HCT116 (cell line): ENCODE results near the gene SLC25A21. TPM values are rescaled to one million over a fixed set of nuclear protein-coding genes. Genes with fewer than 3 reads are reported as not detected.

Source experiments
- ATAC-seq: fragments of 200-7000 bp; cut with Tn5 transposase; 2 replicates; pipeline ENCODE4 v1.9.1; 2020; ENCODE audit warnings: mild to moderate bottlenecking, moderate library complexity
- BruUV-seq: library from RNA; stranded (reverse); fragments of 400-500 nt; replicated peaks from 2 replicates; lab custom pipeline; 2021; lab: Mats Ljungman, UMichigan
- CTCF ChIA-PET: fragments of 300-600 bp; sonication (Branson Sonifier 250); formaldehyde crosslinking; loops from one replicate; lab custom pipeline; 2021; ENCODE audit warnings: antibody characterized with exemption; lab: Charles Lee
- POLR2A ChIA-PET: fragments of 300-600, 350-600 bp; sonication (Branson Sonifier 250); formaldehyde crosslinking; loops from one replicate; lab custom pipeline; 2021; ENCODE audit warnings: antibody characterized with exemption; lab: Charles Lee
- RAD21 ChIA-PET, 2 experiments: fragments of 300-600 bp; sonication (Branson Sonifier 250); formaldehyde crosslinking; loops; one replicate each; lab custom pipeline; 2023; ENCODE audit warnings: low total read pairs in 2 of 2; ENCODE audit not compliant: uncharacterized antibody in 2 of 2, unreplicated experiment in 2 of 2, low non-redundant PET in 1 of 2; lab: Charles Lee
- DNase-seq: peaks from one replicate; pipeline ENCODE4 v3.0.0-alpha.2; 2010; ENCODE audit warnings: low read depth, low spot score
- H2AFZ ChIP-seq: fragments of 200-600 bp; shearing (Covaris generic), sonication (generic); 2 replicates; pipeline ENCODE4 v1.6.1; 2017; ENCODE audit warnings: low read depth, mixed run types, mixed read lengths, antibody characterized with exemption, low read length; ENCODE audit not compliant: poor library complexity, severe bottlenecking
- H3K27ac ChIP-seq: 2 replicates; pipeline ENCODE4 v1.5.1; 2012; ENCODE audit warnings: low read depth, low read length
- H3K27me3 ChIP-seq: fragments of 200-600 bp; sonication (generic); 2 replicates; pipeline ENCODE4 v1.6.1; 2016; ENCODE audit warnings: mixed run types, low read length, mixed read lengths; ENCODE audit not compliant: insufficient read depth
- H3K36me3 ChIP-seq, 2 experiments: fragments of 200-500 bp in 1 of 2; fragments of 200-600 bp in 1 of 2; sonication (Bioruptor generic) in 1 of 2; sonication (generic) in 1 of 2; 2 replicates each; pipeline versions ENCODE4 v1.5.1 to v1.6.1; 2014 to 2016; ENCODE audit warnings: low read length in 2 of 2, inconsistent platforms in 1 of 2, mixed read lengths in 1 of 2, mixed run types in 1 of 2; ENCODE audit not compliant: insufficient read depth in 2 of 2, control insufficient read depth in 1 of 2
- H3K4me1 ChIP-seq, 2 experiments: fragments of 200-600 bp in 1 of 2; sonication (generic) in 1 of 2; 2 replicates each; pipeline versions ENCODE4 v1.5.1 to v1.6.1; 2012 to 2017; ENCODE audit warnings: low read length in 2 of 2, inconsistent platforms in 1 of 2, mild to moderate bottlenecking in 1 of 2, mixed read lengths in 1 of 2, mixed run types in 1 of 2, moderate library complexity in 1 of 2; ENCODE audit not compliant: insufficient read depth in 2 of 2, control insufficient read depth in 1 of 2
- H3K4me2 ChIP-seq: fragments of 200-600 bp; sonication (generic); 2 replicates; pipeline ENCODE4 v1.6.1; 2017; ENCODE audit warnings: mixed run types, low read length, mixed read lengths
- H3K4me3 ChIP-seq, 2 experiments: fragments of 200-600 bp in 1 of 2; sonication (generic) in 1 of 2; replicated peaks in 1 of 2; 2 replicates each; pipeline ENCODE4 v1.5.1; 2011 to 2016; ENCODE audit warnings: low read length in 2 of 2, control low read depth in 1 of 2, low read depth in 1 of 2, mild to moderate bottlenecking in 1 of 2, mixed read lengths in 1 of 2, mixed run types in 1 of 2
- H3K79me2 ChIP-seq: fragments of 200-600 bp; sonication (generic); 2 replicates; pipeline ENCODE4 v1.6.1; 2017; ENCODE audit warnings: mild to moderate bottlenecking, mixed run types, low read length, moderate library complexity, mixed read lengths; ENCODE audit not compliant: insufficient read depth
- H3K9ac ChIP-seq: fragments of 200-600 bp; sonication (generic); 2 replicates; pipeline ENCODE4 v1.6.1; 2016; ENCODE audit warnings: low read length, mixed read lengths
- H3K9me2 ChIP-seq: fragments of 200-600 bp; sonication (generic), shearing (Covaris generic); 2 replicates; pipeline ENCODE4 v1.6.1; 2017; ENCODE audit warnings: mixed run types, mild to moderate bottlenecking, moderate library complexity; ENCODE audit not compliant: insufficient read depth
- H3K9me3 ChIP-seq, 2 experiments: fragments of 200-500 bp in 1 of 2; fragments of 200-600 bp in 1 of 2; sonication (Bioruptor generic) in 1 of 2; sonication (generic) in 1 of 2; 2 replicates each; pipeline ENCODE4 v1.6.1; 2014 to 2017; ENCODE audit warnings: low read length in 2 of 2, mixed read lengths in 2 of 2, inconsistent platforms in 1 of 2, low read depth in 1 of 2, mild to moderate bottlenecking in 1 of 2, mixed run types in 1 of 2, moderate library complexity in 1 of 2; ENCODE audit not compliant: control insufficient read depth in 1 of 2, insufficient read depth in 1 of 2
- H4K20me1 ChIP-seq: fragments of 200-600 bp; sonication (generic), shearing (Covaris generic); 2 replicates; pipeline ENCODE4 v1.6.1; 2017; ENCODE audit warnings: mixed run types, mild to moderate bottlenecking, moderate library complexity; ENCODE audit not compliant: insufficient read depth
- ATF3 ChIP-seq: IDR thresholded peaks from 2 replicates; pipeline ENCODE4 v1.6.1; 2012
- CBX3 ChIP-seq: IDR thresholded peaks from 2 replicates; pipeline ENCODE4 v1.6.1; 2012; ENCODE audit warnings: low read depth
- ELF1 ChIP-seq: IDR thresholded peaks from 2 replicates; pipeline ENCODE4 v1.6.1; 2012; ENCODE audit warnings: low read depth, borderline replicate concordance
- EZH2 ChIP-seq: fragments of 200-600 bp; sonication (generic); IDR thresholded peaks from 2 replicates; pipeline ENCODE4 v1.6.1; 2017; ENCODE audit warnings: antibody characterized with exemption, mixed run types
- FOSL1 ChIP-seq: IDR thresholded peaks from 2 replicates; pipeline ENCODE4 v1.6.1; 2012; ENCODE audit warnings: low read depth
- POLR2AphosphoS5 ChIP-seq: IDR thresholded peaks from 2 replicates; pipeline ENCODE4 v1.6.1; 2011; ENCODE audit warnings: mild to moderate bottlenecking, low read depth, low read length, moderate library complexity
- REST ChIP-seq: IDR thresholded peaks from 2 replicates; pipeline ENCODE4 v1.6.1; 2012; ENCODE audit warnings: low read depth
- ZBTB33 ChIP-seq: IDR thresholded peaks from 2 replicates; pipeline ENCODE4 v1.6.1; 2011; ENCODE audit warnings: mild to moderate bottlenecking, low read length, moderate library complexity; ENCODE audit not compliant: insufficient replicate concordance; ENCODE audit errors: extremely low read depth
- ZNF274 ChIP-seq: fragments of 200-500 bp; sonication (Bioruptor generic); IDR thresholded peaks from 2 replicates; pipeline ENCODE4 v1.6.1; 2014; ENCODE audit warnings: mild to moderate bottlenecking, low read depth, low read length, inconsistent platforms
- intact Hi-C: fragments of 100-400 bp; cut with micrococcal nuclease; formaldehyde crosslinking; loops from 2 replicates; pipeline ENCODE4 v1.10.0; 2022
- total RNA-seq: library from RNA; stranded (reverse); gene quantifications from one replicate; pipeline ENCODE4 v1.2.1, GENCODE V29; 2021; ENCODE audit not compliant: unreplicated experiment

SLC25A21 gene
- total RNA-seq, 1 experiment from 2014 or later = 3.5 TPM

- no TSS peak for BruUV-seq
- no peaks in the 10 kb centered on the region for H3K9me3 ChIP-seq
- no peak overlapping the region for H2AFZ ChIP-seq
- ChIA-PET RAD21 (no interaction called here), CTCF (interaction anchor here (1.3 kb wide), 1 partner anchor 15 kb away, joined by 4 read pairs; no protein-coding TSS in a partner anchor), POLR2A (no interaction called here)
- intact Hi-C loops = no loop called here
- TF ChIP-seq CBX3 (no peak), POLR2AphosphoS5 (no peak), EZH2 (no peak), ATF3 (no peak), ELF1 (no peak), REST (no peak), FOSL1 (no peak), ZNF274 (no peak), ZBTB33 (no peak)
- ATAC-seq = no peak
- no peak overlapping the region for H3K4me2 ChIP-seq
- H3K9ac ChIP-seq = no peak overlapping the region
- no peaks in the 10 kb centered on the region for H3K36me3 ChIP-seq
- no peak for DNase-seq
- no peak overlapping the region for H3K4me3 ChIP-seq
- H3K4me1 ChIP-seq = peaks cover 0 to 2% of the 10 kb centered on the region in 2 experiments; a peak in 2 of 4 replicates
- H3K27ac ChIP-seq = no peak overlapping the region
- H3K9me2 ChIP-seq = no peaks in the 10 kb centered on the region
- H4K20me1 ChIP-seq = no peaks in the 10 kb centered on the region
- no peaks in the 10 kb centered on the region for H3K27me3 ChIP-seq
- H3K79me2 ChIP-seq = no peaks in the 10 kb centered on the region
Measured at GRCh38 chr14:37215345-37215744, 42.9 kb upstream of the SLC25A21 start.
